Transverse colon (tissue), 4 donors: Measurements from ENCODE around the gene ARHGAP42. TPM values are rescaled to one million over a fixed set of nuclear protein-coding genes. Genes with fewer than 3 reads are reported as not detected.

Experiments
- DNase-seq: peaks from one replicate; pipeline ENCODE4 v3.0.0-alpha.2; 2019
- H3K27ac ChIP-seq, 4 donors: fragments of 200-600 bp; sonication (generic); 2 replicates each; pipeline ENCODE4 v1.5.1; 2016 to 2018; ENCODE audit warnings: inconsistent platforms in 4 of 4
- H3K27me3 ChIP-seq: fragments of 200-600 bp; sonication (generic); 2 replicates; pipeline ENCODE4 v1.5.1; 2017; ENCODE audit warnings: inconsistent platforms
- H3K36me3 ChIP-seq, 4 donors: fragments of 200-600 bp; sonication (generic); 2 replicates each; pipeline ENCODE4 v1.5.1; 2017 to 2019; ENCODE audit warnings: inconsistent platforms in 4 of 4
- H3K4me1 ChIP-seq, 4 donors: fragments of 200-600 bp; sonication (generic); 2 replicates each; pipeline ENCODE4 v1.5.1; 2017 to 2020; ENCODE audit warnings: inconsistent platforms in 4 of 4
- H3K4me3 ChIP-seq, 4 donors: fragments of 200-600 bp; sonication (generic); 1 replicate in 1 of 4; 2 replicates in 3 of 4; pipeline versions ENCODE4 v1.5.1 to v1.6.1; 2017 to 2019; ENCODE audit warnings: inconsistent platforms in 4 of 4
- H3K9me3 ChIP-seq, 2 donors: fragments of 200-600 bp; sonication (generic); 2 replicates each; pipeline ENCODE4 v1.5.1; 2017 to 2019; ENCODE audit warnings: inconsistent platforms in 2 of 2
- EP300 ChIP-seq: sonication (generic); formaldehyde crosslinking; IDR thresholded peaks from one replicate; pipeline ENCODE4 v1.6.1; 2017; ENCODE audit warnings: antibody characterized with exemption, low read depth
- POLR2A ChIP-seq: fragments of 450-650 bp; IDR thresholded peaks from one replicate; pipeline ENCODE4 v1.6.1; 2016; ENCODE audit warnings: antibody characterized with exemption, mild to moderate bottlenecking, moderate library complexity
- POLR2AphosphoS5 ChIP-seq, 3 donors: sonication (generic); formaldehyde crosslinking; IDR thresholded peaks; one replicate each; pipeline ENCODE4 v1.6.1; 2016; ENCODE audit warnings: antibody characterized with exemption in 3 of 3
- WGBS, 2 donors: methylation state at CpG; one replicate each; pipeline ENCODE4 v1.1.5; 2018; ENCODE audit warnings: low coverage in 1 of 2; 5-methylcytosine and 5-hydroxymethylcytosine counted together
- in situ Hi-C, 4 donors: fragments of 200-750 bp; cut with MboI; loops; one replicate each; pipeline versions ENCODE4 v1.15.0 to v1.15.1; 2017; ENCODE audit warnings: low sequenced_read_pairs in 3 of 4, low pct_ligation_motif_present in 1 of 4, low pct_unique_long_range_greater_than_20kb in 1 of 4
- intact Hi-C: fragments of 100-400 bp; cut with DNase I; formaldehyde crosslinking; loops from one replicate; pipeline ENCODE4 v1.15.1; 2023; ENCODE audit warnings: low total_unique reads
- total RNA-seq, 4 donors: library from RNA; depleted of rRNA; stranded (reverse); fragments of >200 nt; gene quantifications; one replicate each; pipeline ENCODE4 v1.1.0, GENCODE V29; 2016
- TF ChIP-seq, protein P1 (sequence below), 5 experiments: fragments of 200-600 bp in 3 of 5; fragments of 450-650 bp in 2 of 5; sonication (generic) in 3 of 5; IDR thresholded peaks; 1 replicate in 2 of 5; 2 replicates in 3 of 5; pipeline ENCODE4 v1.5.1; 2016 to 2017; ENCODE audit warnings: antibody characterized with exemption in 5 of 5, inconsistent platforms in 3 of 5, mild to moderate bottlenecking in 2 of 5, moderate library complexity in 1 of 5

The ARHGAP42 gene
- total RNA-seq, 4 donors from 2014 or later: 33.3 to 62.5 (median 40.9) TPM

DNA sequence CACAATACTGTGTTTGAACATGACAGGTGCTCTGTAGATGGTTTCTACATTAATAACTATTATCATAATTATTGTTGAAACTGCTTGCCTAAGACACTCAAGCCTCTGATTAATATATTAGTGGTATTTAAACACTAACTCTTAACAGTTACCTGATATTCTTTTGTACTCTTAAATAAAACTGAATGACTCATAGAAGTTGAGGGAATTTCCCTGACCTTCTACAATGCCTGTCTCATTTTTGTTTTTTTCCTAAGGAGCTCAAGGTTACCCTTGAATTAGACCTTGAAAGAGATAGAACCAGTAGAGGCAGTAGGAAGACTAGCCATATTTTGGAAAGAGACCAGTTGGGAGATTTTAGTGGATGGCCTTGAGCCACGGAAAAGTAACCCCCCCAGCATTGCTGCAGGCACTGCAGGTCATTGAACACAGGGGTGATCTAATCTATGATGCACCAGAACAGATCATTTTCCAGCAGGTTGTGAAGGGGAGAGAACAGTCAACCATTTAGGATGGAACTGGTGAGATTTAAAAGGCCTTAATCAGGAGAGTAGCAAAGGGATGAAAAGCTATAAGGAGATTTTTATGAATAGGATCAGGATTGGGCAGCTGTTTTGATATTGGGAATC, 294.2 kb downstream of the ARHGAP42 start:
- H3K27me3 ChIP-seq: no peaks in the 10 kb centered on the region
- in situ Hi-C loops: no loop called here
- WGBS, 2 donors: 95% methylated on average over 1 of the region's 1 CpG; no CpG with 5 or more reads in 1 of the 2 donors
- H3K36me3 ChIP-seq: peaks cover 0 to 10% (median 3%) of the 10 kb centered on the region in 4 donors
- no peaks in the 10 kb centered on the region for H3K4me1 ChIP-seq
- intact Hi-C loops: no loop called here
- TF ChIP-seq EP300: no peak
- TF ChIP-seq, protein P1, sequence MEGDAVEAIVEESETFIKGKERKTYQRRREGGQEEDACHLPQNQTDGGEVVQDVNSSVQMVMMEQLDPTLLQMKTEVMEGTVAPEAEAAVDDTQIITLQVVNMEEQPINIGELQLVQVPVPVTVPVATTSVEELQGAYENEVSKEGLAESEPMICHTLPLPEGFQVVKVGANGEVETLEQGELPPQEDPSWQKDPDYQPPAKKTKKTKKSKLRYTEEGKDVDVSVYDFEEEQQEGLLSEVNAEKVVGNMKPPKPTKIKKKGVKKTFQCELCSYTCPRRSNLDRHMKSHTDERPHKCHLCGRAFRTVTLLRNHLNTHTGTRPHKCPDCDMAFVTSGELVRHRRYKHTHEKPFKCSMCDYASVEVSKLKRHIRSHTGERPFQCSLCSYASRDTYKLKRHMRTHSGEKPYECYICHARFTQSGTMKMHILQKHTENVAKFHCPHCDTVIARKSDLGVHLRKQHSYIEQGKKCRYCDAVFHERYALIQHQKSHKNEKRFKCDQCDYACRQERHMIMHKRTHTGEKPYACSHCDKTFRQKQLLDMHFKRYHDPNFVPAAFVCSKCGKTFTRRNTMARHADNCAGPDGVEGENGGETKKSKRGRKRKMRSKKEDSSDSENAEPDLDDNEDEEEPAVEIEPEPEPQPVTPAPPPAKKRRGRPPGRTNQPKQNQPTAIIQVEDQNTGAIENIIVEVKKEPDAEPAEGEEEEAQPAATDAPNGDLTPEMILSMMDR (IDR thresholded peaks at IDR 0.05): no peak
- TF ChIP-seq POLR2A: no peak
- no peak for TF ChIP-seq POLR2AphosphoS5 (IDR thresholded peaks at IDR 0.05)
- H3K9me3 ChIP-seq: no peaks in the 10 kb centered on the region
- no peak for DNase-seq
- no peak overlapping the region for H3K27ac ChIP-seq
- no peak overlapping the region for H3K4me3 ChIP-seq

DNA sequence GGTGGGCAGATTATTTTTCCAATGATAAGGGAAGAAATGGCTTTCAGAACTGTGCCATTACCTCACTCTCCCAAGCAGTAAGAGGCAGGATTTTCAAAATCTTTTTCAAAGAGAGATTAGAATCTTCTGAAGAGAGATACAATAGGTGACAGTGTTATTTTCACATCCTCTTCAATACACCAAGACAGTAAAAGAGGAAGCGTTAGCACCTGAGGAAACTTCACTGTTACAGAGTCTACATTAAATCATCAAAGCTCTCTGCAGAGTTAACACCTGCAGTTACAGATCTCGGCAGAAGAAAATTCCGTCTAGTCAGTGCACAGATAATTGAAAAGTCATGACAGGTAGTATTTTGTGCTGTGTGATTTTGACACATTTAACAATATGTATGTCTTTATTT, 297.6 kb downstream of the ARHGAP42 start:
- Histone ChIP-seq H3K27ac (no peak overlapping the region), H3K36me3 (no peaks in the 10 kb centered on the region), H3K4me3 (no peak overlapping the region), H3K9me3 (no peaks in the 10 kb centered on the region), H3K27me3 (no peaks in the 10 kb centered on the region), H3K4me1 (no peaks in the 10 kb centered on the region)
- intact Hi-C loops: no loop called here
- in situ Hi-C loops: no loop called here
- no peak for DNase-seq
- no peak for TF ChIP-seq EP300
- no peak for TF ChIP-seq POLR2A
- no peak for TF ChIP-seq POLR2AphosphoS5 (IDR thresholded peaks at IDR 0.05)
- TF ChIP-seq, protein P1 (IDR thresholded peaks at IDR 0.05): no peak
- WGBS, 2 donors: 73 to 77% methylated on average over 3 of the region's 3 CpGs

DNA sequence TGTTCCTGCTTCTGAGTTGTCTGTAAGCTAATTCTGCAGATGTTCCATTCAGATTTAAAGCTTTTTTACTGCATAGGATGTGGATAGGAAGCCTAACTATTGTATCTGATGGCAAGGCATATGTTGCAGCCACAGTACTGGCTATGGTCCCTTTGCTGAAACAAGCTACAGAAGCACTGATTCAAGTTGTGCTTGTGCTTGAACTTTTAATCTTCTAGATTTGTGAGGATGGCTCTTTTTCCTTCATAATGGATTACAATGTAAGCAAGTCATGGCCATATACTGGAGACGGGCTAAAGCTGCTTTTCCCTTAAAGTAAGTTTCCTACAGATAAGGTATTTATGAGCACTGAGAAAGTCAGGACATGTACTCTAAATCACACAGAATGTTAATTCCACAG, 303.8 kb downstream of the ARHGAP42 start:
- DNase-seq: no peak
- WGBS, 2 donors: 79 to 88% methylated on average over 1 of the region's 1 CpG
- Histone ChIP-seq H3K9me3 (no peaks in the 10 kb centered on the region), H3K27ac (no peak overlapping the region), H3K4me1 (no peaks in the 10 kb centered on the region), H3K27me3 (no peaks in the 10 kb centered on the region), H3K36me3 (peaks cover 0 to 5% (median 0%) of the 10 kb centered on the region in 4 donors), H3K4me3 (no peak overlapping the region)
- in situ Hi-C loops (no loop called here), intact Hi-C loops (no loop called here)
- no peak for TF ChIP-seq POLR2AphosphoS5 (IDR thresholded peaks at IDR 0.05)
- no peak for TF ChIP-seq POLR2A
- TF ChIP-seq, protein P1 (IDR thresholded peaks at IDR 0.05): no peak
- no peak for TF ChIP-seq EP300

DNA sequence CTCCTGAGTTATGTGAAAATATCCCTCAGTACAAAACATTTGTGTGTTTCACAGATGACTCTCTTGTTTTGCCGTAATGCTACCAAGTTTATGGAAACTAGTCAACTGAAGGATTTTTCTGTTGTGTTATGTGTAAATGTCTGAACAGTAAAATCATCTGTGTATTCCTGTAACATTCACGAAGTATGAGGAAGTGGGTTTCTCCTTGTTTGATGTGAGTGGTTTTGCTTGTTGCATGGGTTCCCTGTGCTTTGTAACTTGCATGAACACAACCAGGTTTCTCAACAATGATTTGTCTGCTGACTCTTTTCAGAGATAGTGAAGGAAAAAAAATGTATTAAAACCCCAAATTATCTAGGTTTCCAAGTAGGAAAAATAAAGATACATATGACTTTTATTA, 304.5 kb downstream of the ARHGAP42 start:
- Histone ChIP-seq H3K9me3 (no peaks in the 10 kb centered on the region), H3K4me3 (no peak overlapping the region), H3K27me3 (no peaks in the 10 kb centered on the region), H3K36me3 (peaks cover 0 to 5% (median 0%) of the 10 kb centered on the region in 4 donors), H3K27ac (no peak overlapping the region), H3K4me1 (no peaks in the 10 kb centered on the region)
- DNase-seq: no peak
- intact Hi-C loops: no loop called here
- in situ Hi-C loops: no loop called here
- WGBS, 2 donors: 63 to 82% methylated on average over 2 of the region's 2 CpGs
- TF ChIP-seq POLR2A (no peak), EP300 (no peak), POLR2AphosphoS5 (IDR thresholded peaks at IDR 0.05) (no peak)
- TF ChIP-seq, protein P1 (IDR thresholded peaks at IDR 0.05): no peak
